DOHH2 (cell line): ENCODE data around the gene MED13L.

Source experiments
- H3F3A ChIP-seq: fragments of 200-600 bp; sonication (generic), shearing (Covaris generic); 2 replicates; pipeline ENCODE4 v1.6.0; 2016; ENCODE audit warnings: antibody characterized with exemption, mild to moderate bottlenecking; ENCODE audit not compliant: control insufficient read depth, insufficient read depth
- H3K27ac ChIP-seq: fragments of 200-600 bp; sonication (generic); 2 replicates; pipeline ENCODE4 v1.5.1; 2014; ENCODE audit warnings: low read depth, mild to moderate bottlenecking, low read length, moderate library complexity
- H3K27me3 ChIP-seq: fragments of 200-600 bp; sonication (generic); 2 replicates; pipeline ENCODE4 v1.6.1; 2014; ENCODE audit warnings: mild to moderate bottlenecking, low read length, mixed read lengths; ENCODE audit not compliant: control insufficient read depth
- H3K36me3 ChIP-seq: fragments of 200-600 bp; sonication (generic); 2 replicates; pipeline ENCODE4 v1.6.1; 2014; ENCODE audit warnings: mild to moderate bottlenecking, low read length, moderate library complexity, mixed read lengths; ENCODE audit not compliant: control insufficient read depth
- H3K4me1 ChIP-seq: fragments of 200-600 bp; sonication (generic); 2 replicates; pipeline ENCODE4 v1.6.1; 2014; ENCODE audit warnings: mild to moderate bottlenecking, low read length, mixed read lengths; ENCODE audit not compliant: control insufficient read depth
- H3K4me2 ChIP-seq: fragments of 200-600 bp; sonication (generic); 2 replicates; pipeline ENCODE4 v1.6.0; 2014; ENCODE audit warnings: mild to moderate bottlenecking, low read length, moderate library complexity
- H3K4me3 ChIP-seq: fragments of 200-600 bp; sonication (generic); 2 replicates; pipeline ENCODE4 v1.5.1; 2014; ENCODE audit warnings: mild to moderate bottlenecking, low read length, mixed read lengths
- H3K79me2 ChIP-seq: fragments of 200-600 bp; sonication (generic); 2 replicates; pipeline ENCODE4 v1.6.1; 2014; ENCODE audit warnings: mild to moderate bottlenecking, low read length, mixed read lengths; ENCODE audit not compliant: control insufficient read depth
- H3K9me2 ChIP-seq: fragments of 200-600 bp; sonication (generic); replicated peaks from 2 replicates; pipeline ENCODE4 v1.6.1; 2014; ENCODE audit warnings: mild to moderate bottlenecking, low read length, mixed read lengths; ENCODE audit not compliant: control insufficient read depth
- H3K9me3 ChIP-seq: fragments of 200-600 bp; sonication (generic); 2 replicates; pipeline ENCODE4 v1.6.1; 2014; ENCODE audit warnings: antibody characterized with exemption, low read length, mixed read lengths; ENCODE audit not compliant: control insufficient read depth, insufficient read depth
- H4K20me1 ChIP-seq: fragments of 200-600 bp; sonication (generic); 2 replicates; pipeline ENCODE4 v1.6.0; 2014; ENCODE audit warnings: low read depth, mild to moderate bottlenecking, antibody characterized with exemption, low read length, moderate library complexity; ENCODE audit not compliant: control insufficient read depth, insufficient read depth
- CTCF ChIP-seq: fragments of 200-600 bp; sonication (generic); IDR thresholded peaks from one replicate; pipeline ENCODE4 v1.5.1; 2014; ENCODE audit warnings: antibody characterized with exemption, mild to moderate bottlenecking, low read depth, low read length; ENCODE audit not compliant: poor library complexity, severe bottlenecking
- EZH2phosphoT487 ChIP-seq: fragments of 200-600 bp; sonication (generic); IDR thresholded peaks from 2 replicates; pipeline ENCODE4 v1.6.1; 2017; ENCODE audit warnings: borderline replicate concordance, mild to moderate bottlenecking, antibody characterized with exemption, low read length, moderate library complexity, mixed read lengths

MED13L gene

DNA sequence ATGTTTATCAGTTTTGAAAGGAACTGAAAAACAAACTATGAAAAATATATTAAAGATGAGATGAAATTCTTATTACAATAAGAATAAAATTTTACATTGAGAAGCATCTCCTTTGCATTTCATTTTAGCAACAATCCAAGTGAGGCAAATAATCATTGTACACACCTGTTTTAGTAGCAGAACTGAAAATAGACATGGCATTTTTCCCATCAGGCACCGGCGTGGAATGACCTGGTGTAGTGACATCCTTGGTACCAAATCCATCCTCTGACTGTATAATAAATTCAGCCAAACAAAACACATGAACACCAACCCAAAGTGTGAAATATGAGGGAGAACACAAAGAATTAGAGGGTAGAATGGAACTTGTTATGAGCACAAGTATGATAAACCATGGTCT, 271.4 kb downstream of the MED13L start:
- no peaks in the 10 kb centered on the region for H3K27me3 ChIP-seq
- H3K36me3 ChIP-seq: peaks cover 12% of the 10 kb centered on the region

GRCh38 chr12:116002890-116003536, 274.5 kb downstream of the MED13L start:
- H4K20me1 ChIP-seq: no peaks in the 10 kb centered on the region
- no peaks in the 10 kb centered on the region for H3K27me3 ChIP-seq
- H3F3A ChIP-seq: no peaks in the 10 kb centered on the region
- no peak overlapping the region for H3K4me2 ChIP-seq
- TF ChIP-seq CTCF (no peak), EZH2phosphoT487 (no peak)
- no peaks in the 10 kb centered on the region for H3K4me1 ChIP-seq
- H3K4me3 ChIP-seq: no peak overlapping the region
- no peak overlapping the region for H3K27ac ChIP-seq
- peaks cover 6% of the 10 kb centered on the region for H3K36me3 ChIP-seq
- no peaks in the 10 kb centered on the region for H3K9me2 ChIP-seq
- H3K79me2 ChIP-seq: no peaks in the 10 kb centered on the region
- no peaks in the 10 kb centered on the region for H3K9me3 ChIP-seq

More for the DNA sequence above, 271.4 kb downstream of the MED13L start:
- no peak overlapping the region for H3K4me3 ChIP-seq
- no peaks in the 10 kb centered on the region for H3K4me1 ChIP-seq
- no peaks in the 10 kb centered on the region for H3K9me3 ChIP-seq
- no peak overlapping the region for H3K4me2 ChIP-seq
- no peaks in the 10 kb centered on the region for H3K9me2 ChIP-seq
- no peak for TF ChIP-seq EZH2phosphoT487
- no peak for TF ChIP-seq CTCF
- no peak overlapping the region for H3K27ac ChIP-seq
- no peaks in the 10 kb centered on the region for H3K79me2 ChIP-seq
- H3F3A ChIP-seq: no peaks in the 10 kb centered on the region
- no peaks in the 10 kb centered on the region for H4K20me1 ChIP-seq

GRCh38 chr12:116000252-116000651, 277.2 kb downstream of the MED13L start:
- Histone ChIP-seq H3K4me2 (no peak overlapping the region), H3K79me2 (no peaks in the 10 kb centered on the region), H3K4me3 (no peak overlapping the region), H3K27ac (no peak overlapping the region), H3K4me1 (no peaks in the 10 kb centered on the region), H3K36me3 (no peaks in the 10 kb centered on the region; the same call in 1 of the 2 replicates), H4K20me1 (no peaks in the 10 kb centered on the region), H3K9me2 (no peaks in the 10 kb centered on the region), H3F3A (no peaks in the 10 kb centered on the region), H3K27me3 (no peaks in the 10 kb centered on the region), H3K9me3 (no peaks in the 10 kb centered on the region)
- TF ChIP-seq CTCF (no peak), EZH2phosphoT487 (no peak)

DNA sequence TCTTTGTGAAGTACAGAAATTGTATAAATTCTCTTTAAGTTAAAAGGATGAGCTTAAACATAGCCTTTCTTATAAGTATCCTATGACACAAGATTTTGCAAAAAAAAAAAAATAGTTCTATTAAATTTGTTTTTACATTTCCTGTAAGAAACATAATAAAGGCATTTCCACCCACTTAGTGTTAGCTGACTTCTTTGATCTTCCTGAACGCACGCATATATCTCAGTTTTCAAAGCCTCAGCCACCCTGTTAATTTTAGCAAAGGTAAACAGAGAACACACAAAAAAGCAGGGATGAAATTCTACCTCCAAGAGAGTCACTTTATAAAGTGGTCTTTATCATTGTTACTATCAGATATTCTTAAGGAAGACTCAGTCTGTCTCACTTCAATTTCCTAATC, 277.9 kb downstream of the MED13L start:
- H3K79me2 ChIP-seq: no peaks in the 10 kb centered on the region
- no peaks in the 10 kb centered on the region for H3K4me1 ChIP-seq
- no peaks in the 10 kb centered on the region for H3F3A ChIP-seq
- H3K4me2 ChIP-seq: no peak overlapping the region
- no peaks in the 10 kb centered on the region for H3K9me2 ChIP-seq
- no peak overlapping the region for H3K4me3 ChIP-seq
- no peaks in the 10 kb centered on the region for H3K9me3 ChIP-seq
- no peaks in the 10 kb centered on the region; the same call in 1 of the 2 replicates for H3K36me3 ChIP-seq
- H4K20me1 ChIP-seq: no peaks in the 10 kb centered on the region
- no peak overlapping the region for H3K27ac ChIP-seq
- no peak for TF ChIP-seq EZH2phosphoT487
- no peaks in the 10 kb centered on the region for H3K27me3 ChIP-seq
